K562 (cell line): ENCODE measurements around the gene STK24. TPM values are rescaled to one million over a fixed set of nuclear protein-coding genes. Genes with fewer than 3 reads are reported as not detected.

ENCODE experiments used
- ATAC-seq: fragments of 200-7000 bp; cut with Tn5 transposase; 3 replicates; pipeline ENCODE4 v1.9.1; 2020; ENCODE audit warnings: moderate library complexity
- BruUV-seq: library from RNA; stranded (reverse); fragments of 400-500 nt; replicated peaks from 2 replicates; lab custom pipeline; 2021; lab: Mats Ljungman, UMichigan
- CTCF ChIA-PET: fragments of 300-600 bp; formaldehyde crosslinking; extraction: SDS; loops from one replicate; lab custom pipeline; 2021; ENCODE audit warnings: low intra/inter-chr PET ratio; lab: Yijun Ruan, JAX
- POLR2A ChIA-PET: fragments of 300-600, 350-650 bp; sonication (Branson Sonifier 250); formaldehyde crosslinking; extraction: SDS; loops from one replicate; lab custom pipeline; 2021; ENCODE audit warnings: antibody characterized with exemption, inconsistent platforms; lab: Yijun Ruan, JAX
- DNase-seq, 4 experiments: peaks; one replicate each; pipeline versions ENCODE4 v3.0.0 to v3.0.0-alpha.2; 2011 to 2018; ENCODE audit warnings: low spot score in 3 of 4, mixed read lengths in 3 of 4; ENCODE audit errors: extremely low read depth in 1 of 4
- FAIRE-seq: peaks from 2 replicates; lab custom pipeline; 2011; peaks lifted over from hg19 to GRCh38; lab: Jason Lieb, UNC
- H2AFZ ChIP-seq: 2 replicates; pipeline ENCODE4 v1.6.0; 2011; ENCODE audit warnings: low read depth, low read length, control low read depth, inconsistent platforms
- H3K27ac ChIP-seq: fragments of 200-600 bp; 3 replicates; pipeline ENCODE4 v1.8.0; 2011; ENCODE audit warnings: low read depth, mild to moderate bottlenecking, control low read depth, inconsistent platforms, low read length, moderate library complexity, mixed read lengths; ENCODE audit errors: extremely low read depth
- H3K27me3 ChIP-seq, 2 experiments: fragments of 300-600 bp in 1 of 2; 2 replicates in 1 of 2; 3 replicates in 1 of 2; pipeline versions ENCODE4 v1.6.0 to v1.8.0; 2011; ENCODE audit warnings: inconsistent platforms in 2 of 2, low read length in 2 of 2, mild to moderate bottlenecking in 1 of 2, mixed read lengths in 1 of 2, moderate library complexity in 1 of 2; ENCODE audit not compliant: control insufficient read depth in 2 of 2, insufficient read depth in 2 of 2
- H3K36me3 ChIP-seq: fragments of 300-600 bp; 3 replicates; pipeline ENCODE4 v1.8.0; 2011; ENCODE audit warnings: mild to moderate bottlenecking, low read length, inconsistent platforms; ENCODE audit not compliant: control insufficient read depth, insufficient read depth
- H3K4me1 ChIP-seq, 2 experiments: fragments of 200-600 bp in 1 of 2; replicated peaks in 1 of 2; 2 replicates in 1 of 2; 3 replicates in 1 of 2; pipeline versions ENCODE4 v1.5.1 to v1.8.0; 2011; ENCODE audit warnings: inconsistent platforms in 2 of 2, low read length in 2 of 2, mild to moderate bottlenecking in 1 of 2, mixed read lengths in 1 of 2, moderate library complexity in 1 of 2; ENCODE audit not compliant: control insufficient read depth in 2 of 2, insufficient read depth in 2 of 2
- H3K4me2 ChIP-seq: 2 replicates; pipeline ENCODE4 v1.6.1; 2011; ENCODE audit warnings: low read length, control low read depth, inconsistent platforms, mixed read lengths; ENCODE audit not compliant: insufficient read depth
- H3K4me3 ChIP-seq: fragments of 200-600 bp; sonication (generic), shearing (Covaris generic); 2 replicates; pipeline ENCODE4 v1.5.1; 2016; ENCODE audit warnings: control low read depth, inconsistent platforms
- H3K79me2 ChIP-seq: fragments of 200-600 bp; 3 replicates; pipeline ENCODE4 v1.8.0; 2011; ENCODE audit warnings: low read length, inconsistent platforms; ENCODE audit not compliant: control insufficient read depth, insufficient read depth
- H3K9ac ChIP-seq, 2 experiments: 2 replicates each; pipeline versions ENCODE4 v1.6.0 to v1.6.1; 2011; ENCODE audit warnings: low read depth in 2 of 2, low read length in 2 of 2, control low read depth in 1 of 2, inconsistent platforms in 1 of 2, mild to moderate bottlenecking in 1 of 2, mixed read lengths in 1 of 2; ENCODE audit not compliant: insufficient read depth in 1 of 2
- H3K9me1 ChIP-seq: one replicate; pipeline ENCODE4 v1.6.0; 2011; ENCODE audit warnings: inconsistent platforms, mild to moderate bottlenecking, low read length, moderate library complexity; ENCODE audit not compliant: control insufficient read depth, insufficient read depth
- H3K9me3 ChIP-seq: replicated peaks from 2 replicates; pipeline ENCODE4 v1.5.1; 2011; ENCODE audit warnings: low read depth, low read length, inconsistent platforms; ENCODE audit not compliant: control insufficient read depth, insufficient read depth
- H4K20me1 ChIP-seq: replicated peaks from 2 replicates; pipeline ENCODE4 v1.6.1; 2011; ENCODE audit warnings: low read length, inconsistent platforms, mixed read lengths; ENCODE audit not compliant: control insufficient read depth, insufficient read depth
- CXXC5 ChIP-seq: fragments of 250-450 bp; sonication (Bioruptor Pico); IDR thresholded peaks from 2 replicates; pipeline ENCODE4 v1.8.0; 2022; ENCODE audit warnings: inconsistent platforms, mild to moderate bottlenecking, moderate library complexity
- DNMT1 ChIP-seq: fragments of 450-650 bp; IDR thresholded peaks from 2 replicates; pipeline ENCODE4 v1.6.1; 2016; ENCODE audit warnings: antibody characterized with exemption, mild to moderate bottlenecking
- EZH2 ChIP-seq: IDR thresholded peaks from 2 replicates; pipeline ENCODE4 v1.6.1; 2012; ENCODE audit warnings: low read depth, mild to moderate bottlenecking, inconsistent platforms, low read length, borderline replicate concordance
- LCOR ChIP-seq: sonication (generic); formaldehyde crosslinking; IDR thresholded peaks from 2 replicates; pipeline ENCODE4 v1.8.0; 2022; ENCODE audit warnings: mild to moderate bottlenecking, missing genetic modification reagents
- NCOA1 ChIP-seq: fragments of 450-650 bp; IDR thresholded peaks from 2 replicates; pipeline ENCODE4 v1.6.1; 2016; ENCODE audit warnings: low read depth
- ZNF551 ChIP-seq: fragments of 250-450 bp; sonication (Bioruptor Pico); IDR thresholded peaks from 2 replicates; pipeline ENCODE4 v1.5.0; 2021; ENCODE audit warnings: mild to moderate bottlenecking, moderate library complexity
- ZNF696 ChIP-seq: fragments of 250-450 bp; sonication (Bioruptor Pico); conservative IDR thresholded peaks from 2 replicates; pipeline ENCODE4 v1.4.0; 2020; ENCODE audit warnings: mild to moderate bottlenecking, moderate library complexity
- ZSCAN32 ChIP-seq: fragments of 450-650 bp; formaldehyde crosslinking; IDR thresholded peaks from 2 replicates; pipeline ENCODE4 v1.4.0; 2020; ENCODE audit warnings: mild to moderate bottlenecking, moderate library complexity
- WGBS: fragments of 100-300 bp; shearing (Covaris generic); methylation state at CpG from one replicate; pipeline ENCODE4 v1.1.6; 2016; ENCODE audit warnings: low coverage, mixed read lengths; ENCODE audit not compliant: insufficient coverage; ENCODE audit errors: missing lambda C conversion rate; 5-methylcytosine and 5-hydroxymethylcytosine counted together
- in situ Hi-C: fragments of 300-500 bp; cut with MboI; formaldehyde crosslinking; loops from 4 replicates; pipeline ENCODE4 v1.15.0; 2018; ENCODE audit warnings: inconsistent platforms, mixed read lengths
- intact Hi-C: fragments of 100-400 bp; cut with micrococcal nuclease; formaldehyde crosslinking; loops from 2 replicates; pipeline ENCODE4 v1.14.2; 2022
- polyA plus RNA-seq, 8 experiments: library from polyadenylated mRNA; depleted of rRNA in 4 of 8; stranded (reverse) in 5 of 8; unstranded in 3 of 8; fragments of >200 nt; fragmentation: Nextera tagmentation in 2 of 8; fragmentation: Illumina TruSeq in 1 of 8; extraction: Ambion mirVana in 2 of 8; extraction: Trizol in 1 of 8; gene quantifications; 2 replicates each; pipeline versions ENCODE4 v1.2.1 to v1.2.3, GENCODE V29; 2011 to 2014; ENCODE audit warnings: inconsistent platforms in 1 of 8, missing spikeins in 1 of 8
- total RNA-seq, 7 experiments: library from RNA; depleted of rRNA in 6 of 7; stranded (reverse); fragments of >200 nt in 6 of 7; fragmentation: Illumina TruSeq in 2 of 7; extraction: Trizol in 2 of 7; gene quantifications; 2 replicates each; pipeline versions ENCODE4 v1.2.1 to v1.2.3, GENCODE V29; 2011 to 2021; ENCODE audit warnings: low replicate concordance in 1 of 7

STK24 gene
- total and polyA plus RNA-seq, 9 of the 15 experiments (the other 6 are each of a cell fraction or from before 2014, with no cell fraction given) = 3.8 to 78.4 (median 28.2) TPM

GRCh38 chr13:98435376-98435775 lies 141.5 kb downstream of the STK24 start:
- no peak overlapping the region for H3K4me2 ChIP-seq
- intact Hi-C loops = no loop called here
- CTCF ChIA-PET = no interaction called here

GRCh38 chr13:98434060-98434459 lies 142.8 kb downstream of the STK24 start:
- H3K9me3 ChIP-seq = no peaks in the 10 kb centered on the region
- H3K79me2 ChIP-seq = no peaks in the 10 kb centered on the region
- 9% methylated on average over 6 of the region's 6 CpGs for WGBS
- FAIRE-seq = no peak
- in situ Hi-C loops = no loop called here
- no peak for TF ChIP-seq ZSCAN32
- H3K36me3 ChIP-seq = no peaks in the 10 kb centered on the region
- H3K9me1 ChIP-seq = no peaks in the 10 kb centered on the region
- ChIA-PET CTCF (no interaction called here), POLR2A (no interaction called here)
- no peak overlapping the region for H3K4me3 ChIP-seq
- intact Hi-C loops = no loop called here
- H3K9ac ChIP-seq = no peak overlapping the region
- peaks cover 0 to 4% of the 10 kb centered on the region in 2 experiments; a peak in 2 of 5 replicates for H3K4me1 ChIP-seq
- no peak for DNase-seq
- H3K27ac ChIP-seq = no peak overlapping the region
- no peak overlapping the region for H2AFZ ChIP-seq
- no peak overlapping the region for H3K4me2 ChIP-seq
- peaks cover 18 to 71% of the 10 kb centered on the region in 2 experiments; a peak in 4 of 5 replicates for H3K27me3 ChIP-seq
- BruUV-seq = no TSS peak
- no peaks in the 10 kb centered on the region for H4K20me1 ChIP-seq
- no peak for ATAC-seq

More at GRCh38 chr13:98435376-98435775, 141.5 kb downstream of the STK24 start:
- no TSS peak for BruUV-seq
- no peaks in the 10 kb centered on the region for H3K9me1 ChIP-seq
- FAIRE-seq (no peak), ATAC-seq (no peak), DNase-seq (no peak)
- H4K20me1 ChIP-seq = no peaks in the 10 kb centered on the region
- H3K27ac ChIP-seq = no peak overlapping the region
- no peaks in the 10 kb centered on the region for H3K9me3 ChIP-seq
- no peaks in the 10 kb centered on the region for H3K79me2 ChIP-seq
- H2AFZ ChIP-seq = no peak overlapping the region
- H3K4me3 ChIP-seq = no peak overlapping the region
- H3K27me3 ChIP-seq = peaks cover 23 to 79% of the 10 kb centered on the region in 2 experiments; a peak in 4 of 5 replicates
- no peak overlapping the region for H3K9ac ChIP-seq
- WGBS = 19% methylated on average over 10 of the region's 11 CpGs
- H3K36me3 ChIP-seq = no peaks in the 10 kb centered on the region
- peaks cover 0 to 4% of the 10 kb centered on the region in 2 experiments; a peak in 1 of 5 replicates for H3K4me1 ChIP-seq
- in situ Hi-C loops = no loop called here
- no peak for TF ChIP-seq EZH2
- TF ChIP-seq LCOR (CRISPR knock-in tag) = no peak
- no peak for TF ChIP-seq NCOA1
- no peak for TF ChIP-seq CXXC5 (CRISPR knock-in tag)
- no peak for TF ChIP-seq ZNF696 (CRISPR knock-in tag)
- TF ChIP-seq DNMT1 = no peak
- no peak for TF ChIP-seq ZNF551
- POLR2A ChIA-PET = no interaction called here
